SK-N-MC (cell line): ENCODE measurements around the gene MED31.

Experiments
- EZH2 ChIP-seq: fragments of 200-600 bp; sonication (generic); IDR thresholded peaks from one replicate; pipeline ENCODE4 v1.6.1; 2017; ENCODE audit warnings: antibody characterized with exemption
- POLR2AphosphoS5 ChIP-seq: IDR thresholded peaks from 2 replicates; pipeline ENCODE4 v1.6.1; 2012; ENCODE audit warnings: mild to moderate bottlenecking, low read depth, low read length, borderline replicate concordance

DNA sequence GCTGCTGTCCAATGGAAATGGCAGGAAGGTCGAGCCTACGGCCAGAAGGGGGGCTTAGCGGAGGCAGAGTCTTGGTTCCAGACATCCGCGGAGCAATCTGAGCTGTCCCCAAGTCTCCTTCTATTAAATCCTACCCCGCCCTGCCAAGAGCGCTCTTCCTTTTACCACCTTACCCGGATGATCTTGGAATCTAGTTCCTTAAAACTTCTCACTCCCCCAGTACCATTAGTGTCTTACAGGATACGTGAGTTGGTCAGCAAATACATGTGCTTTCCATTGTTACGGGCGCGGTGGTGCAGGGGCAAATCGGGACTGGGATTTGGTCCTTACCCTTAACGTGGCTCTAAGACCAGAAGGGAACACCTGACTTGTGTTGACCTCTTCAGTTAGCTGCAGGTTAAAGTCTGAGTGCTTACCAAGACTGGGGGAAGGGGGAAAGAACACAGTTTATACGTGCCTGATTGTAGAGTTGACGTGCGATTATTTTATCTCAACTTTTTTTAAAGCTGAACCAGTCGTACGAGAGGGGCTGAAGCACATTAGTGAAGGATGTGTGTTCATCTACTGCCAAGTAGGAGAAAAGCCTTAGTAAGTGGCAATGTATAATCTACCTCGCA is 10.1 kb downstream of the MED31 start:
- TF ChIP-seq POLR2AphosphoS5 (no peak), EZH2 (no peak)
